Glomerular endothelial cell (primary cell): ENCODE measurements around the gene MAP4. TPM values are rescaled to one million over a fixed set of nuclear protein-coding genes. Genes with fewer than 3 reads are reported as not detected.

Experiments
- total RNA-seq: library from RNA; depleted of rRNA; stranded (reverse); fragments of >200 nt; gene quantifications from 2 replicates; pipeline ENCODE4 v1.2.3, GENCODE V29; 2015

MAP4 gene
- total RNA-seq, 1 donor from 2014 or later: 263 TPM

Other genes with a start within 250 kb of the MAP4 start
- 54.0 and 63.1 TPM in 2 replicates for gene SMARCC1, start 234.5 kb downstream of the MAP4 start, total RNA-seq
- 61.7 and 83.3 TPM in 2 replicates for gene DHX30, start 213.3 kb downstream of the MAP4 start, total RNA-seq
- 2.7 and 9.7 TPM in 2 replicates for gene CDC25A, start 172.0 kb upstream of the MAP4 start, total RNA-seq
- not detected in 2 replicates for gene CAMP, start 207.1 kb upstream of the MAP4 start, total RNA-seq
- gene ZNF589, start 224.7 kb upstream of the MAP4 start, total RNA-seq: 2.2 and 4.7 TPM in 2 replicates